RPMI7951 (cell line): ENCODE data around the gene TBL1Y. TPM values are rescaled to one million over a fixed set of nuclear protein-coding genes. Genes with fewer than 3 reads are reported as not detected.
"Not testable (repeated sequence)": the region's sequence is repeated elsewhere in the genome, so short reads cannot be mapped to it uniquely, and the experiment has no call there.

Experiments
- DNase-seq: peaks from one replicate; pipeline ENCODE4 v3.0.0-alpha.2; 2012; ENCODE audit warnings: low read depth
- total RNA-seq: library from RNA; depleted of rRNA; stranded (reverse); fragments of >200 nt; shearing (Covaris generic); gene quantifications from 2 replicates; pipeline ENCODE4 v1.2.3, GENCODE V29; 2014

Gene TBL1Y
- total RNA-seq, 1 experiment from 2014 or later, result not detected

DNA sequence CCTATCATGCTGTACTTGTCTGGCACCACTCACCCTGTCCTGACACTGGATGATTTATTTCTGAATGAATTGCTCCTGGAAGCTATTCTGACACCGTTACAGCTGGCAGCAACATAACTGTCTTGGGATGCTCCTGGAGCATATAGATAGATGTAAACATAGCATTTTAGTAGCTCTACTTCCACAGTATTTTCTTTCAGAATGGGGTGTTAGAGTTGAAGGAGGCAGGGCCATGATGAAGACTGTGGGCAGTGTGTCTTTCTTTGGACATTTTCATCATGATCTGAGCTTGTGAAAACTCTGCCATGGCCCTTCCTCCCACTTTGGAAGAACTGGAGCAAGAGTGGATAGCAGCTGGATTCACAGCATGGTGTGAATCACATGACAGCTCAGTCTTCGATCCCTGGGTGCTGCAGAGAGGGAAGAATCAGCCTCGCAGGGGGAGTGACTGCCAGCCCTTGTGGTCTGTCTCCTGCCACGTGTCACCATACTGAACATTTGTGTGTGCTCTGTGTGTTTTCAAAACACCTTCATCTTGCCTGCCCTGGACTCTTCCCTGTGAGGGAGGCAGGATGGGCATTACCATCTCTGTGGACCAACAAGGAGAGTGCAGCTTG, 61.9 kb downstream of the TBL1Y start:
- no peak for DNase-seq

DNA sequence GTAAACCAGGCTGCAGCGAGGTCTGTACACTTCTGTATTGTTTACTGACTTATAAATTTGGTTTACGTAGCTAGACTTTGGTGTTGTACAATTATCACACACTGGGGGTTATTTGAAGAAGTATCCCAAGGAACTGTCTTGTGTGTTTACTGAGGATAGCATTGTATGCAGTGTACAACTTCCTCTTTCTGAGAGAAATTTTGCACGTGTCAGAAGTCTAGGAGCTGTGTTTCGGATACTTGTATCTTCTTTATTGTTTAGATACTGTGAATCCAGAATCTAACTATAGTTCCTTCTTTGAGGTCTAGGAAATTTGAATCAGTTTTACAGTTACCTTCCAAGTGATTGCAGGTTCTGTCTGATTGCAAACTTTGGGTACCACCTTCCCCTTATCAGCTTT, 64.5 kb downstream of the TBL1Y start:
- DNase-seq, result no peak

DNA sequence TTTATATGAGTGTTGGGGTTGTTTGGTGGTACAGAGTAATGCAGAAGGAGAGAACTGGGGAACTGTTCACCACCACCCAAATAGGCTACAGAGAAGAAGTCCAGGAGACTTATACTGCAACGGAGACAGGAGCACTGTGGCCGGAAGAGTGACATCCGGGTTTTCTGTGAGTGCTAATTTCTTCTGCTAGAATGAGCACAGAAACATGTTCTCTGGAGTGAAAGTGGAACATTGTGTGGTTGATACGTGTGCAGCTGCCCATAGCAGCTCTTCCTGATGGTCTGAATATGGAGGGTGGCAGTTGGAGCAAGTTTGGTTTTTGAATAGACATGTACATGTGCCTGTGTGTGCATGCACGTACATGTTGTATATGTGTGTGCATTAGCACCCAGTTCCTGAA, 67.3 kb downstream of the TBL1Y start:
- no peak for DNase-seq

DNA sequence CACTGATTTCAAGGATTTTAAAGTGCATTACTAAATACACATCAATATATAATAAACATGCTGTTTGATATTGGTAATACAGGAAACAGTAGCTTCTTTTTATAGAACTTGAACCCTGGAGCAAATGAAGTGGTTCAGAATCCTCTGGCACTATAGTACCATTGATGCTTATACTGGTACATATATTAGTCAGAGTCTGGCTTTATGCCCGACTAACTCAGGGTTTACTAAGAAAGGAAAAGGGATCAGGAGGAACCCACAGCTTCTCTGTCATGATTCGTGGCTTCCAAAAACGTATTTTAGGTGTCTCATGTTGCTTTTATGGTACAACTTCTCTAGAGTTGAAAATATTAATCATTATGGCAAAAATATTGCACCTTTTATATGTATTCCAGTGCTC, 72.7 kb downstream of the TBL1Y start:
- DNase-seq, result no peak

DNA sequence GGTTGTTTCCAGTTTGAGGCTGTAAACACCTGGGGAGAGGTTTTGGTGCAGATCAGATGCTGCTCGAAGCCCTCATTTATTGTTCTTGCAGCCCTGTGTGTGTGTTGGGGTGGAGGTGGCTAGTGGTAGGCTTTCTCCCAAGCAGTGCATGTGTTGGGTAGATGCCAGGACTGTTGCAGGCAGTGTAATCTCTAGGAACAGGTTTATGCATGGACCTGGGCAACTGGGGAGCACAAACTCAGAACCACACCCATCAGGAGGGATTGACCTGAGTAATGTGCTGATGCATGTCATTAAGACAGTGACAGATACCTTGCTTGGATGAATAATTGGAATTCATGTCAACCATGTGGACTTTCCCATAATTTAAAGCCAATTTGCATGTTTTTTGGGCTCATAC, 77.3 kb downstream of the TBL1Y start:
- no peak for DNase-seq

DNA sequence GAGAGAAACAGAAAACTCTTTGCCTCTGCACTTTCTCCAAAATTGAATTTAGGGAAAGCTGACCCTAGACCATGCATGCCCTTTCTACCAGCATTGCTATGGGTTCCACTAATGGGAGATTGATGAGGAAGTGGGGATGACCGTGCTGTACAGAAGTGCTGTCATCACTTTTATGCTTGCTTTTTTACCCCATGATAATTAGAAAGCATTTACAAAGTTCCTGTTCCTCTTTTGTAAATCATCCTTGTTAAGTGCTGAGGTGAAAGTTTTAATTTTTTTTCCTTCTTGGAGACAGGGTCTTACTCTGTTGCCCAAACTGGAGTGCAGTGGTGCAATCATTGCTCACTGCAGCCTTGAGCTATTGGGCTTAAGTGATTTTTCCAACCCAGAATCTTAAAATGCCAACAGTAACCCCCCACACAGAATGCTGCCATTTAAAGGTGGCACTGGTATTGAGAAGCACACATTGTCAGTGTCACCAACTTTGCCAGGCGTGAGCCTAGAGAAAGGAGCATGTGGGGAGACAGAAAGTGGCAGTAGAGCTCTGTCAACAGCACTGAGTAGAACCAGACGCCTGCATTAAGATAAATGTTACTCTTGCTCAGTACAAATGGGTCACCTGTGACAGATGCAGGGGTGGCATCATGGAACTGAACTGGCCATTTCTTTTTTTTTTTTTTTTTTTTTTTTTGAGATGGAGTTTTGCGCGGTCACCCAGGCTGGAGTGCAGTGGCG, 79.6 kb downstream of the TBL1Y start:
- DNase-seq, result no peak

DNA sequence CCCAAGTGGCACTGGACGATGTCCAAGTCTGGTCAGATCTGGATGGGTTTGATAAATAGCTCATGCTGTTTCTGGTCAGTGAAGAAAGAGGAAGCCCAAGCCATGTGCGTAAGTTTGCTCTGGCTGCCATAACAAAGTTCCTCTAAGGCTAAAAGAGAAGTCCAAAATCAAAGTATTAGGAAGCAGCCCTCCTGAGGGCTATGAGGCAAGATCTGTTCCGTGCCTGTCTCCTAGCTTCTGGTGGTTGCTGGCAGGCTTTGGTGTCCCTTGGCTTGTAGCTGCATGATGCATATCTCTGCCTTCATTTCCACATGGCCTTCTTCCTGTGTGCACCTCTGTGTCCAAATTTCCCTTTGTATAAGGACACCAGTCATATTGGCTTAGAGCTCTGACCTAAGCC, 81.5 kb downstream of the TBL1Y start:
- DNase-seq, result no peak

DNA sequence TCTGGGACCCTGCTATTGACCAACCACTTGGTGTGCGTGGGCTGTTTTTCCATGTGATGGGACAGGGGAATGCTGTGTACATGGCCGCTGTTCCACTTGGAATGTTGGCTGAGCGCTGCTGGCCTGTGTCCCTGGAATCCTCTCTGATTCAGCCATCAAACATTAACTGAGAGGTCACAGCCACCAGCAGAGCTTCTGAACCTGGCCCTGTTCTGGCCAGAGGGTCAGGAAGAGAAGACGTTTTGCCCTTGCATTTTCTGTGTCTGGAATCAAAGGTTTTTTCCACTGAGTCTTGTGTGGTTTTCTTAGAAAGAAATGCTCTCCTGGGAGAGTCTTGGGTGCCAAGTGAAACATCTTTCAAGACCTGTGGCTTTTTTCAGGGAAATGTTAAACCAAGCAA, 85.5 kb downstream of the TBL1Y start:
- DNase-seq, result no peak

DNA sequence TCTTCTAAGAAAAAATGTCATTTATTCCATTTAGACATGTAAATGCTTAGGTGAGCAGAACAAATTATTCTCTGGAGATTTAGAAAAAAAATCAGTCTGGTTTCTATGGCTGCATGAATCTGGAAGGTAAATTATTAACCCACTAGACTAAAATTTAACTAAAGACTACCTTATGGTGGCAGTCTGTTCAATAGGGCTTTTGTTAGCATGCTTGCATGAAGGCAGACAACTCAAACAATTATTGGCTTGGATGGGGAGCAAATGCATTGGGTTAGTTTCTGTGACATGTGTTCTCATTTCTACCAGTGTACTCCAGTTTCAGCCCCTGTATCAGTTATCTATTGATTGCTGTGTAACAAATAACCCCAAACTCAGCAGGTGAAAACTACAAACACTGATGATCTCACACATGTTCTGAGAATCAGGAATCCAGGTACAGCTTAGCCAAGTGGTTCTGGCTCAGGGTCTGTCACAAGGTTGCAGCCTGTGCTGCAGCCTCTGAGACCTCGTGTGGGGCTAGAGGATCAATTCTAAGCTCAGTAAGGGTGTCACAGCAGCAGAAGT, 87.1 kb downstream of the TBL1Y start:
- no peak for DNase-seq

DNA sequence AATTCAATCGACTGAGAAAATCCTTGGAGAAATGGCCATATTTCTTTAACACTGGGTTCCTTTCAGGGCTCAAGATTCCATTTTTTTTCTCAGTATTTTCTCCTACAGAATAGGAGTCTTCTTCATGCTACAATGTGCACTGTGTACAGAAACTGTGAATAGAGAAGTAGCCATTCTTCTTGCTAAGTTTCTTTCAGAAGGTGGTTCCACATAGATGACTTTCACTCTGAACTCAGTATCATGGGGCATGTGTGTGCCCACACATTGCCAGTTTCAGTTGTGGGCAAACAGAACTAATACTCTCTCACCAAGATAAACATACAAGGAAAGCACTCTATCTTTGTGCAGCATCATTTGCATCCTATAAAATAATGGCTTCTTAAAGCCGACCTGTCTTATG, 89.4 kb downstream of the TBL1Y start:
- no peak for DNase-seq

DNA sequence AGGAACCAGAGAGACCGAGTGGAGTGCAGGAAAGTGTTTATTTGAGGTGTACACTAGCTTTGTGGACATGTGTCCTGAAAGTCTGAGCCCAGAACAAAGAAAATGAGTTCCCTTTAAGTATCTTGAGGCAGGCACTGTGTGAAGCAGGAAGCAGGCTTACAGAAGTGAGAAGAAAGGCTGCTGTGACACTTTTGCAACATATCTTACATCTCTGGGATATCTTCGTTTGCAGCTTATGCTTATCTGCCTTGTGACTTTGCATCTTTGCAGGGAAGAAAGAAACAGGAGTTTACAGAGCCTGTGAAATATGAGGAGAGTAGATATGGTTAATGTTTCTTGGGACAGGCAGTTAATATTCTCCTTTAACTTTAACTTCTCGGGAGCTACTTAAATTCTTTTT, 92.1 kb downstream of the TBL1Y start:
- DNase-seq, result no peak

DNA sequence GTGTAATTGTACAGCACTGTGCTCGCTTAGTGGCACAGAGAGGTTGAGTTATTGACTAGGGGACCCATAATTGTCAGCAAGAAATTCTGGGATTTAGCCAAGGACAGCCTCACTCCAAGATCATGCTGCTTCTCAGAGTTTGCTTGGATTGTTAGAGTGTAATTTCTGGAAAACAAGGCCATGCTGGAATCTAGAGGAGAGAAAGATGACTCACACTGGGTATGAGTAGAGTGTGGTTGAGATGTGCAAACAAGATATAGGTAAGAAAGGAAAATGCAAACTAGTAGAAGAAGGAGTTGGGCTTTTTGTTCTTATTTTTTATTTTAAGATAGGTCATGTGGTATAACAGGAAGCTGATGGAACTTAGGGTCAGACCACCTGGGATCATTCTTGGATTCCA, 97.4 kb downstream of the TBL1Y start:
- no peak for DNase-seq

DNA sequence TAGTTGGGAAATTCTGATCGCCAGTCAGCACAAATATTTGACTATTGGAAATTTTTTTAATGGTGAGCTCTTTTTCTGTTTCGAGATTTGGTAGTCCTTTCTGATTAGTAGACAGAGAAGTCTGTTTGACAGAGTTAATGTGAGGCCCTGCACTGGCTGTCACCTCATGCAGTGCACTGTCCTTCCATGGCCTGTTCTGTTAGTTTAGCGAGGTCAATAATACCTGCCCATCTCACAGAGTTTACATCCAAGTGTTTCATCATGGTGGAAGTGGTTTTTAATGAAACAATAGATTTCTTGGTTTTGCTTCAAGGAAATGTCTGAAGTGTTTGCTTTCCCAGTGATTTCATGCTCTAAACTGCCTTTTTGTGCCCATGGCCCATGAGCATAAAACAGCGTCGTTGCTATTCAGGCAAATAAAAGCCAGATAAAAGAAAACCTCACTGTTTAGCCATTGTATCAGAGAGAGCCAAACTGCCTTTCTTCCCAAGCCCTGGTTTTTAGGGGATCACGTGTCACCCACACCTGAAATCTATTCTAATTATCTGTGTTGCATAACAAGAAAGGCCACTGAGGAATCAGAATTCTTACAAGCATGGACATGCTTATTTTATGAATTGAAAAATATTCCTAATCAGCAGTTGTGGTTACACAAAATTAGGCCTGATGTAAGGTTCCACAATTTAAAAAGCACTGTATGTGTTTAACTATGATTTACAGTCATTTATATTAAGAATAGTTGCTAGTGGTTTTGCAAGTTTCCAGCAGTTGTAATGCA, 98.3 kb downstream of the TBL1Y start:
- DNase-seq, result no peak

DNA sequence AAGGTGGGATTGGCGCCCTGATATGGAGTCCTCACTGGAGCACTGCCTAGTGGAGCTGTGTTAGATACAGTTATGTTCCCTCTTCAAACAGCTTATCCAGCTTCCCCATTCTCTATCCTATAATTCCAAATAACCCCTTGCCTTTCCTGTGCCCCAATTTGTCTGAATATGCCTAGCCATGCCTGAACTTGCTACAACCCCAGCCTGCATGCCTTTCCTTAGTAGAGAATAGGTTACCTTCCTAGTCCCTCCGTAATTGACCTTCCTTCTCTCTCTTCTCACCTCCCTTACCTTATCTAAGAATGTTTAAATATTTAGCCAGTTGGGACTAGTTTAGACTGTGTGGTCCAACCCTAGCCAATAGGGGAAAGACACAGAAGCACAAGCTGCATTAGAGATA, 102.6 kb downstream of the TBL1Y start:
- no peak for DNase-seq

DNA sequence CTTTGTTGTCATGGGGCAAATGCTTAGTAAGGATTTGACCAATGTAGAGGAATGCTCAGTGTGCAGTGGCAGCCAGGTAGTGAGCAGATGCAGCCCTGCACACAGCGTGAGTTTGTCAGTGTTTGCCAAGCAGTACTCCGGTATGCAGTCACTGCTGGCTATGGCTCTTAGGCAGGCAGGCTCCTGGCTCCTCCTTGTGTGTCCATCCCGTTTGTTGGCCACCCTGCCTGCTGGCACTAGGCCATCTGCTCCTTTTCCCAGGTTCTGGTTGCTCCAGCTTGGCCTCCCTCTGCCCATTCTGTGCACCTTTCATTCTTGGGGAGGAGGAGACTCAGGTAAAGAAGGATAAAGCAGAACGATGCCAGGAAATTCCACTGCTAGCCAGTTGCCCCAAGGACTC, 106.0 kb downstream of the TBL1Y start:
- no peak for DNase-seq

DNA sequence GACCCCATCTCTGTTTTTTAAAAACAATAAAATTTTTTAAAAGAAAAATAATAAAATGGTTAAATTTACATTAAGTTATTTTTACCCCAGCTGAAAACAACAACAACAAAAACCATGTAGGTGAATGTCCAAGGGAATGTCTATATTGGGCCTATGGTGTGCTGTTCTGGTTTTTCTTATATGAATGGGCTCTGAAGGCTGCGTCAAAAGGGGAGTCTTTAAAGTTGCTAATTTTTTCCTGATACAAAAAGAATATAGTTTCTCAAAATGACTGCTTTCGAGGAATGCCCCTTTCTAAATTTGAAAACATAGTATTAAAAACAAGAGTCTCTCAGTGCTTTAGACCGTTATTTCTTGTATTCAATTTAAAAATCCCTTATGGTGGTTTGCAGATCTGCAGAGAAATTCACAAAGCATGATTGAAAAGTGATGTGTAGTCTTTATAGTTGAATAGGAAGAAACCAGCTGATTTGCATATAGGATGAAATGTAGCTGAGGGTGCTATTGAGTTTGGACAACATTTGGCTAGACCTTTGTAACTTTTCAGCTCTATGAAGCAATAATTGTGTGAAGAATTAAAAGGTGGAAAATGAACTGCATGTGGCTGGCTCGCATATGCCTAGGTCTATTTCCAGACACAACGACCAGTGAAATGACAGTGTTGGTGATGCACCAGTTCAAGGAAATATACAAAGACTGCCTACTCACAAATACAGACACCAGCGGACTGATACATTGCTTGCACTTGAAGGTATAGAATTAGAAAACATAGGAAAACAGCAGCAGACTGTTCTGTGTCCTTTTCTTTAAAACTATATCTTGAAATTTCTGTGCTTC, 107.0 kb downstream of the TBL1Y start:
- no peak for DNase-seq

DNA sequence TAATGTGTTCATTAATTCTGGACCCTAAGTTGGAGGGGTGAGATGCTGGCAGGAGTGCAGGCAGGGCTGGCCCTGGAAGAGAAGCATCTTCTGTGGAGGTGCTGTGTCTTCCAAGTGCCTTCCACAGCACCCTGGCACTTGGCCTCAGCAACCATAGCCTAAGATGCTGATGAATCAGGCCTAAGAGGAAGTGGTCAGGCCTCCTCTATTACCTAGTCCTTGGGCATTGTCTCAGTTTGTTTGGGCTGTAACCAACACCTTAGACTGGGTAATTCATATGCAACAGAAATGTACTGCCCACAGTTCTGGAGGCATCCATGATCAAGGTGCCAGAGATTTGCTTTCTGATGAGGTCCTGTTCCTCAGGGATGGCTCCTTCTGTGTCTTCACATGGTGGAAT, 128.5 kb downstream of the TBL1Y start:
- no peak for DNase-seq

DNA sequence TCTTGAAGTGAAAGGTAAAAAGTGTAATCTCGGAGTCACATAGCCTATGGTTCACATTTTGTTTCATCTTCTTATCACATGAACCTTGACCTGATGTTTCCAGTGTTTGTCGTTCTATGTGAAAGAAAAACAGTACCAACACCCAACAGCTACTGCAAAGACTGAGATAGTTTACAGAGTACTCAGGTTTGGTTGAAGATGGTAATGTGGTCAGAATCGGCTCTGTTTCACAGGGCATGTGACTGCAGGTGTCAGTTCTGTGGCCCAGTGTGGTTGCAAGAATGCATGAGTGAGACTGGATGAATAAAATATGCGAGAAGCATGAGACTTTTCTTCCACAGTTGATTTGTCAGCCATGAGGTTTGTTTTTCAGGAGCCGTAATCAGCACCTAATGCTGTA, 130.2 kb downstream of the TBL1Y start:
- no peak for DNase-seq

DNA sequence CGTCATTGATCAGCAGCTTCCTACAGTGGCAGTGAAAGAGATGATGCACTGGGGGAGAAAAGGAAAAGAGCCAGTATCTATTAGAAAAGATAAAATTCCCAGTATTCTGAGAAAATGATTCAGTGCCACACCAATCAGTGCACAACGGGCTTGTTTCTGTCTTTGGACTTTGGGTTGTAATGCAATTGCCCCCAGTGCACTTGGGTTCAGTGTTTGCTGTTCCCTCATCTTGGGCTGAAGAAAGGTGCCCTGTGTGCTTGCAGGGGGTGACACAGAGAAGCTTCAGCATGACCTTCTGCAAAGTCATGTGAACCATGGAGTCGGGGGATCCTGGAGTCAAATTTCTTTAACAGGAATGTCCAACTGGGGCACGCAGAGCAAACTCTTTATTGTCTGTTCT, 131.5 kb downstream of the TBL1Y start:
- DNase-seq, result no peak

DNA sequence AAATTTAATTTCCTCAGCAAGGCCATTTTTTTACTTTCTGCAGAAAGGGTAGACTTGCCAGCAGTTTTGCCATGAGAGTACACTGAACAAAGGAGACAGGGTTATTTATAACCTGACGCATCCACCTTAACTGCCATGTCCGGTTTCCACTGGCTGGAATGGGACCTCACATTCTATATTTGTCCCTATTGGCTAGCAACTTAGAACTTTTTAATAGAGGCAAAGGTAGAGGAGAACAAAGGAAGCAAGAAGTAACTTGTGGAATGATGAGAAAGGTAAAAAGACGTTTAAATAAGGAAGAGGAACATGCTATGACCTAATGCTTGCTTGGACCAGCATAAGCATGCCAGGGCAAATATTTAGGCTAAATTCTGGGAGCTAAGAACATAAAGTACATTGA, 142.0 kb downstream of the TBL1Y start:
- not testable (repeated sequence) for DNase-seq

DNA sequence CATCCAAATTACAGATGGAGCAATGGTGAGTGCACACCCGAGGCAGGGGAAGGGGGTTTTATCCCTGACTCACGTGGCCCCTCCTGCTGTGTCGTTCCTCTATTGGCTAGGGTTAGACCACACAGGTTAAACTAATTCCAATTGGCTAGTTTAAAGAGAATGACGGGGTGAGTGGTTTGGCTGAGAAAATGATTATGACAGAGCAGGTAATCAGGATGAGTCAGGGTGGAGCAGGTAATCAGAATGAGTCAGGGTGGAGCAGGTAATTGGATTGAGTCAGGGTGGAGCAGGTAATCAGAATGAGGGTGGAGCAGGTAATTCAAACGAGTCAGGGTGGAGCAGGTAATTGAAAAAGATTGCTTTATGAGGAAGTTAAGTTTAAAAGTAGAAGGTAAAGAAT, 146.4 kb downstream of the TBL1Y start:
- DNase-seq, result no peak

DNA sequence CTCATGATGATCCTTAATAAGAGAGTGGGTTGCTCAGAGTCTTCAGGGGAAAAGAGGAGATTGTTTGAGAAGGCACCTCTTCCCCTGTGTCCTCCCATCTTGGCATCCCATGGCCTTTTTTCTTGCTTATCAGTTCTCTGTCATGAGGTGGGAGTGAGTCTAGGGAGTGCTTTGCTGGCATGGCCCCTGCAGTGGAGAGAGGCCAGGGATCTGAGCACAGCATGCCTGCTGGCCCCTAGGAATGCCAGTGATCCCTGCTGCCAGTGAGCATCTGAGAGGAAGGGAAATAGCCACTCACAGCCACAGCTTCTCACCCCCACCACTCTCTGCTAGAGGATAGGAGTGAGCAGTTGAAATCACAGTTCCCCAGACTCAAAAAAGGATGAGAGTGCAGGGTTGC, 168.2 kb downstream of the TBL1Y start:
- no peak for DNase-seq
